ENCODE measurements around the gene MKS1.
A peak's percentile ranks its signal among the peaks of the same experiment; 100 is the strongest.

Gene MKS1

DNA sequence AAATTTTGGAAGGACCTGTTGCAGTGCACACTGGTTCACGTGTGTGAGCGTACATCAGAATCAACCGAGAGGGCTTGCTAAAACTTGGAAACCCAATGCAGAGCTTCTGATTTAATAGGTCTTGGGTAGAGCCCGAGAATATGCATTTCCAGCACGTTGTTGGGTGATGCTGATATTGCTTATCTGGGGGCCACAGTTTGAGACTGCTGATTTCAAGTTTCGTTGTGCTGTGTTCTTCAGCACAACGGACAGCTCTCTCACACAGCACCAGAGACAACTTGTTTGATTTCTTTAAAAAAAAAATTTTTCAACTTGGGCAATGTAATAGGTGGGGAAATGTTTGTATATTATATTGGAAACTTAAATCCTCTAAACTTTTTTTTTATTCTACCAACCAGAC is 42.9 kb downstream of the MKS1 start:
- no peak overlapping the region for H3K27ac ChIP-seq
- no peak overlapping the region for H3K4me3 ChIP-seq

DNA sequence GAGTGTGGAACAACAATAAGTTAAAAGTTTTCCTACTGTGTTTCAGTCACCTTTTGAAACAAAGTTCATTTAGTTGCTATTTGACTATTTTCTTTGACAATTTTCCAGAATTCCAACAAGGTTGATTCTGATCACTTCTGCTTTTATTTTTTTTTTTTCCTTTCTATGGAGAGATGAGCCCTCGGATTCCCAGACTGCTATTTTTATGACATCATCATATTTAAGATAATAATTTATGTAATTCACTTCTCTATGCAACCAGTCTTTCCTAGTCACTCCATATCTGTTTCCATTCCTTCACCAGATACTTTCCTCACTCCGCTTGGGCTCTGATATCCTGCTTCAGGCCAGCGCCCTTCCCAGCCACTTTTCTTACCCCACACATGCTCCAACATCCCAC is 44.2 kb downstream of the MKS1 start:
- Histone ChIP-seq H3K27ac (no peak overlapping the region), H3K4me3 (no peak overlapping the region)

DNA sequence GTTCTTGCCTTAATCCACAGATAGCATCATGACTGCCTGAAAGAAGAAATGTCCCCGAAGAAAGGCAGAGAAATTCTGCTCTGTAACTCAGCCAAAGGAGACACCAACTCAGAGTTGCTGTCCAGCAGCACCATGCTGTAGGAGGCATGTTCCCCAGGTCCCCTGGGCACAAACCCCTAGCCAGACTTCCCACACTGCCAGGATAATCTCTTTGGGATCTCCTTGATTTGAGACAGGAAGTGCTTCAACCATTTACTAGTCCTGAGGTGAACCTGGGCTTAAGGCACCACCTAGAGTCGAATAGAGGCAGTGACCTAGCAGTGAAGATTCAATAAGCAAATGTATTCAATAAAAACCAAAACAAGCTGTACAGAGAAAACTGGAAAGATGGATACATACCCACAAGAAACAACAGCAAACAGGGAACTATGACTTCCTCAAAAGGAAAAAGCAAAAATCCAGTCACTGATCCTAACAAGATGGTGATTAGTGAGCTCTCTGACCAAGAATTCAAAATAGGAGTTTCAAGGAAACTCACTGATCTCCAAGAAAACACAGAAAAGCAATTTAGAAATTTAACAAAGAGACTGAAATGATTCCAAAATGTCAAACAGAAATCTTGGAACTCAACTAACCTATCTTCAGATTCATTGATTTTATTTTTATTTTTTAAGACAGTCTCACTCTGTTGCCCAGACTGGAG is 46.5 kb downstream of the MKS1 start:
- Histone ChIP-seq H3K27ac (peak overlapping the region in 1 of 21 experiments; percentile 14), H3K4me3 (no peak overlapping the region)

DNA sequence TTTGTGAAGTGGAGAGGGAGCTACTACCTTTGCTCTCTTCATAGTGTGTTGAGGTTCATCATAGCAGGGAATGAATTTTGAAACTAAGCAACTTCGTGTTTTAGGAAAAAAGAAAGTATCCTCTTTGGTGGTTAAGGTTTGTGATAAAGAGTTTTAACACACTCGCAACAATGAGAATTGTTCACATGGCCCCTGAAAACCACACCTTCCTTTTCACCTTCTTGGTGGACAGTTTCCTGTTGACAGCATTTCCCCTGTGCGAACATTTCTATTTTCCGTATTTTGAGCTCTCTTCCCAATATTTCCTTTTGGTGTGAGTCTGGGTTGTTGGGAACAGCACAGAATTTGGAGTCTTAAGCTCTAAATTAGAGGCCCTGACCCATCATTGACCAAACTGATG is 48.4 kb downstream of the MKS1 start:
- H3K4me3 ChIP-seq, result no peak overlapping the region
- H3K27ac ChIP-seq, result peak overlapping the region in 3 of 21 experiments; percentile 13 to 74 (median 51)

DNA sequence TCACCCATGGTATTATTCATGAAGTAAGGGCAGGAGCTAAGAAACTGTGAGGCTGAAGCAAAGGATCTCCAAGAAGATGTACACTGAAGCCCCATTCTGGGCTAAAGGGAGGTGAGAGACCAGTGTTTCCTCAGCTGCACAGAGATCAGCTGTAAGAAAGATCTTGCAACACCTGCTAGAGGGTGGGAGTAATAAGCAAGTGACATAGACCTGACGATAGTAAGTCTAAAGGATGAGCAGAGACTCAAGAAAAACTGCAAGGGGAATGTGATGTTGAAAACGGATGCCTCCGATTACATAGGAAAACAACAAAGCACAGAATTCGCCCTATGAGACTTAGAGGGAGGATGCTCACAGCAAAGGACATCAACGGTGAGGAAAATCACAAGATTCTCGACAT is 52.4 kb downstream of the MKS1 start, which contains the start of gene OR4D2:
Gene OR4D2, plus strand, starts transcription at position 301 of the 400 bp plus-strand sequence. CDS start 2,674 bp downstream, outside the sequence.
- Histone ChIP-seq H3K4me3 (no peak within 1 kb of the TSS), H3K27ac (no peak within 1 kb of the TSS)

GRCh38 chr17:58165981-58166380 is 53.1 kb downstream of the MKS1 start:
- H3K4me3 ChIP-seq, result no peak overlapping the region
- no peak overlapping the region for H3K27ac ChIP-seq

- Histone ChIP-seq H3K27ac (no peak overlapping the region), H3K4me3 (no peak overlapping the region)
Observed at GRCh38 chr17:58161566-58161965, 57.5 kb downstream of the MKS1 start.

GRCh38 chr17:58158181-58158580 is 60.9 kb downstream of the MKS1 start:
- Histone ChIP-seq H3K4me3 (no peak overlapping the region), H3K27ac (peak overlapping the region in 1 of 21 experiments; percentile 82)

DNA sequence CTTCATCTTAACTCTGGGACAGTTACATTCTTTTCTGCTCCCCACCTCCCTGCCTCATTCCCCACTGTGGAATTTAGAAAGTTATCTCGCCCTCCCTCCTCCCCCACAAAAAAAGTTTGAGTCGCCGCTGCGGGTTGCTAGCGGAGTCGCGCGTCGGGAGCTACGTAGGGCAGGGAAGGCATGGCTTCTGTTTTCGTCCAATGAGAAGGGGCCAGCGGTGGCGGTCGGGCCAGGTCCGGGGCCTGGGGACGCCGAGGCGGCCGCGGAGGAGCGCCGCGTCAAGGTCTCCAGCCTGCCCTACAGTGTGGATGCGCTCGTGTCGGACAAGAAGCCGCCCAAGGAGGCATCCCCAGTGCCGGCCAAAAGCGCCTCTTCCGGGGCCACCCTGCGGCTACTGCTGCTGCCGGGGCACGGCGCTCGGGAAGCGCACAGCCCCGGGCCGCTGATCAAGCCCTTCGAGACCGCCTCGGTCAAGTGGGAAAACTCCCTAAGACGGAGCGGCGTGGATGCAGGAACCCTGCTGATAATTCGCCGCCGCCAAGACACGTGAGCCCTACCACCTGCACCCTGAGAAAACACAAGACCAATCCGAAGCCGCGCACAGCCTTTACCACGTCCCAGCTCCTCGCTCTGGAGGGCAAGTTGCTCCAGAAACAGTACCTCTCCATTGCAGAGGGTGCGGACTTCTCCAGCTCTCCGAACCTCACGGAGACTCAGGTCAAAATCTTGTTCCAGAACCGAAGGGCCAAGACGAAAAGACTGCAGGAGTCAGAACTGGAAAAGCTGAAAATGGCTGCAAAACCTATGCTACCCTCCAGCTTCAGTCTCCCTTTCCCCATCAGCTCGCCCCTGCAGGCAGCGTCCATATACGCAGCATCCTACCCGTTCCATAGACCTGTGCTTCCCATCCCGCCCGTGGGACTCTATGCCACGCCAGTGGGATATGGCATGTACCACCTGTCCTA is 61.9 kb downstream of the MKS1 start:
- H3K4me3 ChIP-seq, result peak overlapping the region; percentile 10 to 37 (median 21)
- H3K27ac ChIP-seq, result peak overlapping the region in 5 of 21 experiments; percentile 44 to 82 (median 78)

Data from skin epidermis (tissue), 12 donors.